Measurements from ENCODE around the gene DUXB. TPM values are rescaled to one million over a fixed set of nuclear protein-coding genes. Genes with fewer than 3 reads are reported as not detected.

Gene DUXB
- total and polyA plus RNA-seq, 2 of the 13 experiments (the other 11 are each of a cell fraction or from before 2014, with no cell fraction given) = not detected

DNA sequence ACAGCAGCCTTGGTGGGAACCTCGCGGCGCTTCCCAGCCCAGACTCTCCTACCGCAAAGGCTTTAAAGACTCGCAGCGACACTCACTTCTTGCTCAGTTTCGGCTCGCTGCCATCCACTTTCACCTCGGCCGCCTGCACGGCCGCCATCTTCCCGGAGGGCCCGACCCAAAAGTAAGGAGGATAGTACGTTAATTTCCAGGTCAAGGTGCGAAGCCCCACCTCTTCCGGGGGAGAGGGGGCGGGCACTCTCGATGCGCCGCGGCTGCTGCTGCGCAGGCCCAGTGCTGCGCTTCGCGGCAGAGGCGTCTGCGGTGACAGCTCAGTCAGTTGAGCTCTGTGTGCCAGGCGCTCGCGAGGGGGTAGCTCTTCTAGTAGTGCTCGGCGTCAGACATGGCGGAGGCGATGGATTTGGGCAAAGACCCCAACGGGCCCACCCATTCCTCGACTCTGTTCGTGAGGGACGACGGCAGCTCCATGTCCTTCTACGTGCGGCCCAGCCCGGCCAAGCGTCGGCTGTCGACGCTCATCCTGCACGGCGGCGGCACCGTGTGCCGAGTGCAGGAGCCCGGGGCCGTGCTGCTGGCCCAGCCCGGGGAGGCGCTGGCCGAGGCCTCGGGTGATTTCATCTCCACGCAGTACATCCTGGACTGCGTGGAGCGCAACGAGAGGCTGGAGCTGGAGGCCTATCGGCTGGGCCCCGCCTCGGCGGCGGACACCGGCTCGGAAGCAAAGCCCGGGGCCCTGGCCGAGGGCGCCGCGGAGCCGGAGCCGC is 53.6 kb downstream of the DUXB start, which contains the start of the genes KARS1 and TERF2IP (continued):
- TF ChIP-seq, protein P1, sequence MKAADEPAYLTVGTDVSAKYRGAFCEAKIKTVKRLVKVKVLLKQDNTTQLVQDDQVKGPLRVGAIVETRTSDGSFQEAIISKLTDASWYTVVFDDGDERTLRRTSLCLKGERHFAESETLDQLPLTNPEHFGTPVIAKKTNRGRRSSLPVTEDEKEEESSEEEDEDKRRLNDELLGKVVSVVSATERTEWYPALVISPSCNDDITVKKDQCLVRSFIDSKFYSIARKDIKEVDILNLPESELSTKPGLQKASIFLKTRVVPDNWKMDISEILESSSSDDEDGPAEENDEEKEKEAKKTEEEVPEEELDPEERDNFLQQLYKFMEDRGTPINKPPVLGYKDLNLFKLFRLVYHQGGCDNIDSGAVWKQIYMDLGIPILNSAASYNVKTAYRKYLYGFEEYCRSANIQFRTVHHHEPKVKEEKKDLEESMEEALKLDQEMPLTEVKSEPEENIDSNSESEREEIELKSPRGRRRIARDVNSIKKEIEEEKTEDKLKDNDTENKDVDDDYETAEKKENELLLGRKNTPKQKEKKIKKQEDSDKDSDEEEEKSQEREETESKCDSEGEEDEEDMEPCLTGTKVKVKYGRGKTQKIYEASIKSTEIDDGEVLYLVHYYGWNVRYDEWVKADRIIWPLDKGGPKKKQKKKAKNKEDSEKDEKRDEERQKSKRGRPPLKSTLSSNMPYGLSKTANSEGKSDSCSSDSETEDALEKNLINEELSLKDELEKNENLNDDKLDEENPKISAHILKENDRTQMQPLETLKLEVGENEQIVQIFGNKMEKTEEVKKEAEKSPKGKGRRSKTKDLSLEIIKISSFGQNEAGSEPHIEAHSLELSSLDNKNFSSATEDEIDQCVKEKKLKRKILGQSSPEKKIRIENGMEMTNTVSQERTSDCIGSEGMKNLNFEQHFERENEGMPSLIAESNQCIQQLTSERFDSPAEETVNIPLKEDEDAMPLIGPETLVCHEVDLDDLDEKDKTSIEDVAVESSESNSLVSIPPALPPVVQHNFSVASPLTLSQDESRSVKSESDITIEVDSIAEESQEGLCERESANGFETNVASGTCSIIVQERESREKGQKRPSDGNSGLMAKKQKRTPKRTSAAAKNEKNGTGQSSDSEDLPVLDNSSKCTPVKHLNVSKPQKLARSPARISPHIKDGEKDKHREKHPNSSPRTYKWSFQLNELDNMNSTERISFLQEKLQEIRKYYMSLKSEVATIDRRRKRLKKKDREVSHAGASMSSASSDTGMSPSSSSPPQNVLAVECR (CRISPR knock-in tag; IDR thresholded peaks at IDR 0.05; ENCODE audit: borderline replicate concordance) = peak; percentile 94
- TF ChIP-seq HNF4G (IDR thresholded peaks at IDR 0.05; ENCODE audit: borderline replicate concordance, low read depth, low read length) (no peak), HNF4G (CRISPR knock-in tag; IDR thresholded peaks at IDR 0.05; ENCODE audit: borderline replicate concordance, low read depth) (0 out of 2 replicates have a peak, but pooled peaks have one; percentile 37), ZSCAN12 (CRISPR knock-in tag; IDR thresholded peaks at IDR 0.05) (peak; percentile 80; the same call in 1 of the 2 replicates), ZNF138 (CRISPR knock-in tag; IDR thresholded peaks at IDR 0.05; ENCODE audit: low read depth) (0 out of 2 replicates have a peak, but pooled peaks have one; percentile 31), ZNF274 (CRISPR knock-in tag; IDR thresholded peaks at IDR 0.05) (peak; percentile 90), ZNF7 (CRISPR knock-in tag; IDR thresholded peaks at IDR 0.05) (no peak), NR2F2 (IDR thresholded peaks at IDR 0.05; ENCODE audit: borderline replicate concordance, low read depth) (peak; percentile 43; the same call in 1 of the 2 replicates), NCOA1 (CRISPR knock-in tag; IDR thresholded peaks at IDR 0.05) (peak; percentile 90), SNAI1 (CRISPR knock-in tag; IDR thresholded peaks at IDR 0.05; ENCODE audit: borderline replicate concordance) (peak; percentile 48; the same call in 1 of the 2 replicates), ZNF570 (CRISPR knock-in tag; IDR thresholded peaks at IDR 0.05; ENCODE audit: borderline replicate concordance) (0 out of 2 replicates have a peak, but pooled peaks have one; percentile 62), MIXL1 (CRISPR knock-in tag; IDR thresholded peaks at IDR 0.05) (peak; percentile 95), ZNF567 (CRISPR knock-in tag; IDR thresholded peaks at IDR 0.05; ENCODE audit: borderline replicate concordance) (peak; percentile 15)
- TF ChIP-seq, protein P2, sequence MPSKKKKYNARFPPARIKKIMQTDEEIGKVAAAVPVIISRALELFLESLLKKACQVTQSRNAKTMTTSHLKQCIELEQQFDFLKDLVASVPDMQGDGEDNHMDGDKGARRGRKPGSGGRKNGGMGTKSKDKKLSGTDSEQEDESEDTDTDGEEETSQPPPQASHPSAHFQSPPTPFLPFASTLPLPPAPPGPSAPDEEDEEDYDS (CRISPR knock-in tag; IDR thresholded peaks at IDR 0.05) = peak; percentile 91
- TF ChIP-seq, protein P3, sequence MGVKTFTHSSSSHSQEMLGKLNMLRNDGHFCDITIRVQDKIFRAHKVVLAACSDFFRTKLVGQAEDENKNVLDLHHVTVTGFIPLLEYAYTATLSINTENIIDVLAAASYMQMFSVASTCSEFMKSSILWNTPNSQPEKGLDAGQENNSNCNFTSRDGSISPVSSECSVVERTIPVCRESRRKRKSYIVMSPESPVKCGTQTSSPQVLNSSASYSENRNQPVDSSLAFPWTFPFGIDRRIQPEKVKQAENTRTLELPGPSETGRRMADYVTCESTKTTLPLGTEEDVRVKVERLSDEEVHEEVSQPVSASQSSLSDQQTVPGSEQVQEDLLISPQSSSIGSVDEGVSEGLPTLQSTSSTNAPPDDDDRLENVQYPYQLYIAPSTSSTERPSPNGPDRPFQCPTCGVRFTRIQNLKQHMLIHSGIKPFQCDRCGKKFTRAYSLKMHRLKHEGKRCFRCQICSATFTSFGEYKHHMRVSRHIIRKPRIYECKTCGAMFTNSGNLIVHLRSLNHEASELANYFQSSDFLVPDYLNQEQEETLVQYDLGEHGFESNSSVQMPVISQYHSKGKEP (CRISPR knock-in tag; IDR thresholded peaks at IDR 0.05) = no peak
- TF ChIP-seq, protein P4, sequence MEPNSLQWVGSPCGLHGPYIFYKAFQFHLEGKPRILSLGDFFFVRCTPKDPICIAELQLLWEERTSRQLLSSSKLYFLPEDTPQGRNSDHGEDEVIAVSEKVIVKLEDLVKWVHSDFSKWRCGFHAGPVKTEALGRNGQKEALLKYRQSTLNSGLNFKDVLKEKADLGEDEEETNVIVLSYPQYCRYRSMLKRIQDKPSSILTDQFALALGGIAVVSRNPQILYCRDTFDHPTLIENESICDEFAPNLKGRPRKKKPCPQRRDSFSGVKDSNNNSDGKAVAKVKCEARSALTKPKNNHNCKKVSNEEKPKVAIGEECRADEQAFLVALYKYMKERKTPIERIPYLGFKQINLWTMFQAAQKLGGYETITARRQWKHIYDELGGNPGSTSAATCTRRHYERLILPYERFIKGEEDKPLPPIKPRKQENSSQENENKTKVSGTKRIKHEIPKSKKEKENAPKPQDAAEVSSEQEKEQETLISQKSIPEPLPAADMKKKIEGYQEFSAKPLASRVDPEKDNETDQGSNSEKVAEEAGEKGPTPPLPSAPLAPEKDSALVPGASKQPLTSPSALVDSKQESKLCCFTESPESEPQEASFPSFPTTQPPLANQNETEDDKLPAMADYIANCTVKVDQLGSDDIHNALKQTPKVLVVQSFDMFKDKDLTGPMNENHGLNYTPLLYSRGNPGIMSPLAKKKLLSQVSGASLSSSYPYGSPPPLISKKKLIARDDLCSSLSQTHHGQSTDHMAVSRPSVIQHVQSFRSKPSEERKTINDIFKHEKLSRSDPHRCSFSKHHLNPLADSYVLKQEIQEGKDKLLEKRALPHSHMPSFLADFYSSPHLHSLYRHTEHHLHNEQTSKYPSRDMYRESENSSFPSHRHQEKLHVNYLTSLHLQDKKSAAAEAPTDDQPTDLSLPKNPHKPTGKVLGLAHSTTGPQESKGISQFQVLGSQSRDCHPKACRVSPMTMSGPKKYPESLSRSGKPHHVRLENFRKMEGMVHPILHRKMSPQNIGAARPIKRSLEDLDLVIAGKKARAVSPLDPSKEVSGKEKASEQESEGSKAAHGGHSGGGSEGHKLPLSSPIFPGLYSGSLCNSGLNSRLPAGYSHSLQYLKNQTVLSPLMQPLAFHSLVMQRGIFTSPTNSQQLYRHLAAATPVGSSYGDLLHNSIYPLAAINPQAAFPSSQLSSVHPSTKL (CRISPR knock-in tag; IDR thresholded peaks at IDR 0.05) = peak; percentile 76
